ENCODE results near the gene ZRANB2.

The ZRANB2 gene

Small RNAs within 50 kb of the gene (small RNA-seq; reads per million reads assigned to genes)
- gene MIR186 (ENCODE audit: insufficient read depth), result 16,745 reads per million, percentile 100 among the genes with 10 or more reads in this experiment

Data from neuronal stem cell (in vitro differentiated cells).